GM23248 (cell line): ENCODE results near the gene MRPL37. TPM values are rescaled to one million over a fixed set of nuclear protein-coding genes. Genes with fewer than 3 reads are reported as not detected.

Experiments
- DNase-seq: peaks from one replicate; pipeline ENCODE4 v3.0.0-alpha.2; 2015
- H2AFZ ChIP-seq: fragments of 200-600 bp; sonication (generic); 2 replicates; pipeline ENCODE4 v1.6.1; 2016; ENCODE audit warnings: antibody characterized with exemption
- H3F3A ChIP-seq: fragments of 200-600 bp; sonication (generic); 2 replicates; pipeline ENCODE4 v1.6.1; 2016; ENCODE audit warnings: mild to moderate bottlenecking, antibody characterized with exemption, mixed run types; ENCODE audit not compliant: insufficient read depth
- H3K27ac ChIP-seq: fragments of 200-600 bp; sonication (generic); 2 replicates; pipeline ENCODE4 v1.5.1; 2016; ENCODE audit warnings: mild to moderate bottlenecking
- H3K27me3 ChIP-seq: fragments of 200-600 bp; sonication (generic); replicated peaks from 2 replicates; pipeline ENCODE4 v1.6.1; 2016; ENCODE audit warnings: mild to moderate bottlenecking; ENCODE audit not compliant: insufficient read depth
- H3K36me3 ChIP-seq: fragments of 200-600 bp; sonication (generic); 2 replicates; pipeline ENCODE4 v1.6.1; 2016; ENCODE audit warnings: low read depth, mild to moderate bottlenecking
- H3K4me1 ChIP-seq: fragments of 200-600 bp; sonication (generic); 2 replicates; pipeline ENCODE4 v1.6.1; 2016; ENCODE audit warnings: mild to moderate bottlenecking; ENCODE audit not compliant: insufficient read depth
- H3K4me2 ChIP-seq: fragments of 200-600 bp; sonication (generic); one replicate; pipeline ENCODE4 v1.6.1; 2016; ENCODE audit warnings: mild to moderate bottlenecking; ENCODE audit not compliant: unreplicated experiment
- H3K4me3 ChIP-seq: fragments of 200-600 bp; sonication (generic); 2 replicates; pipeline ENCODE4 v1.5.1; 2016; ENCODE audit warnings: mild to moderate bottlenecking
- H3K79me2 ChIP-seq: fragments of 200-600 bp; sonication (generic); 2 replicates; pipeline ENCODE4 v1.6.1; 2016; ENCODE audit warnings: mild to moderate bottlenecking; ENCODE audit not compliant: insufficient read depth
- H3K9ac ChIP-seq: fragments of 200-600 bp; sonication (generic); 2 replicates; pipeline ENCODE4 v1.6.1; 2016; ENCODE audit warnings: mild to moderate bottlenecking
- H3K9me2 ChIP-seq: fragments of 200-600 bp; sonication (generic); 2 replicates; pipeline ENCODE4 v1.6.1; 2016; ENCODE audit warnings: mixed run types, mild to moderate bottlenecking, moderate library complexity; ENCODE audit not compliant: insufficient read depth
- H3K9me3 ChIP-seq: fragments of 200-600 bp; sonication (generic); one replicate; pipeline ENCODE4 v1.6.1; 2017; ENCODE audit warnings: low read depth
- H4K20me1 ChIP-seq: fragments of 200-600 bp; sonication (generic); 2 replicates; pipeline ENCODE4 v1.6.0; 2016; ENCODE audit not compliant: insufficient read depth
- EZH2 ChIP-seq: fragments of 200-600 bp; sonication (generic); IDR thresholded peaks from 2 replicates; pipeline ENCODE4 v1.6.1; 2018; ENCODE audit warnings: antibody characterized with exemption, mild to moderate bottlenecking; ENCODE audit not compliant: insufficient read depth, poor library complexity, severe bottlenecking
- EZH2phosphoT487 ChIP-seq: fragments of 200-600 bp; sonication (generic); IDR thresholded peaks from 2 replicates; pipeline ENCODE4 v1.6.1; 2018; ENCODE audit warnings: antibody characterized with exemption, moderate library complexity, mild to moderate bottlenecking, low read depth; ENCODE audit not compliant: insufficient read depth
- WGBS, 2 experiments: methylation state at CpG; one replicate each; pipeline ENCODE4 v1.1.6; 2015 to 2017; ENCODE audit warnings: low lambda C conversion rate in 2 of 2, low coverage in 1 of 2; ENCODE audit errors: missing lambda C conversion rate in 2 of 2; 5-methylcytosine and 5-hydroxymethylcytosine counted together
- in situ Hi-C: fragments of 300-500 bp; cut with MboI; formaldehyde crosslinking; loops from 2 replicates; pipeline ENCODE4 v1.15.0; 2020
- polyA plus RNA-seq: library from polyadenylated mRNA; unstranded; fragments of >200 nt; fragmentation: Nextera tagmentation; extraction: Ambion mirVana; gene quantifications from 2 replicates; pipeline ENCODE4 v1.2.1, GENCODE V29; 2016
- total RNA-seq: library from RNA; depleted of rRNA; stranded (reverse); fragments of >200 nt; shearing (Covaris generic); gene quantifications from 2 replicates; pipeline ENCODE4 v1.2.3, GENCODE V29; 2014; rRNA removed

MRPL37 gene
- total and polyA plus RNA-seq, 2 experiments from 2014 or later: 91.3 to 113 TPM

DNA sequence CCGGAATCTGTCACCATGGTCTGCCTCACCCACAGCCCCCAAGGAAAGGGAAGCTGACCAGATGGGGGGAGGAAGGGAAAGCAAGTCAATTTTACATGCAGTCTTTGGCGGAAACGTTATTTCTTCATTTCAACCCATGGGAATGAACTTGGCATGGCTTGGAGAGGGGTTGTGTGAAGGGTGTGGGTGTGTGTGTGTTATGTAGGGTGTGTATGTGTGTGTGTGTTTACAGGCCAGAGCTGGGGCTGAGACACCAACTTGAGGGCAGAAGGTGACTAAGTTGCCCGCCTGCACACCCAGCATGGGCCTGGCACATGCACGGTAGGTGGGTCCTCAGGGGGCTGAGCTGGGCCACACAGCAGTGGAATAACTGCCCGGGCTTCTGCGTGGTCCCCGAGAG lies 65.2 kb downstream of the MRPL37 start:
- Histone ChIP-seq H3K27ac (no peak overlapping the region), H3K4me2 (no peak overlapping the region), H3F3A (no peaks in the 10 kb centered on the region), H3K9ac (no peak overlapping the region), H3K9me2 (no peaks in the 10 kb centered on the region), H3K4me1 (no peaks in the 10 kb centered on the region), H3K79me2 (peaks cover 37% of the 10 kb centered on the region), H3K4me3 (no peak overlapping the region), H4K20me1 (no peaks in the 10 kb centered on the region), H3K9me3 (no peaks in the 10 kb centered on the region), H3K27me3 (no peaks in the 10 kb centered on the region), H3K36me3 (no peaks in the 10 kb centered on the region), H2AFZ (no peak overlapping the region)
- TF ChIP-seq EZH2phosphoT487: no peak
- no peak for TF ChIP-seq EZH2
- DNase-seq: no peak
- 88 to 91% methylated on average over 8 of the region's 8 CpGs for WGBS, 2 experiments
- in situ Hi-C loops: no loop called here

DNA sequence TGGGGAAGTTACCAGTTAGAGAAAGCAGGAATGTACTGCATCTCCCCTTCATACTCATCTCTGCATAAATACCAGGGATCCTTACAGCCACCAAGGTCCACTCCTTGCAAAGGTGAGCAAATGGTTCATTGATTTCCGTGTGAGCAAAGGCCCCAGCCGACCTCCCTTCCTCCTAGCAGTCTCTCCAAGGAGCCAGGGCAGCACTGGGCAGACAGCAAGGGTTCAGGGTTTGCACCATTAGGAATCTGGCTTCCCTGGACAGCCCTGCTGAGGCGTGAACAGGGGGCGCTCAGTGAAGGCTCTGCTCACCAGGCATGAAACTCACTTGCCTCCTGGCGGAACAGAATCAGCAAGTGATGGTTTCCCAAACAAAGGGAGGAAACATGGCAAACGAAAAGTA lies 65.7 kb downstream of the MRPL37 start:
- no peak for DNase-seq
- Histone ChIP-seq H3K9me2 (no peaks in the 10 kb centered on the region), H3K9me3 (no peaks in the 10 kb centered on the region), H3K4me3 (no peak overlapping the region), H3F3A (no peaks in the 10 kb centered on the region), H3K4me2 (no peak overlapping the region), H3K9ac (no peak overlapping the region), H3K79me2 (peaks cover 43% of the 10 kb centered on the region), H3K36me3 (no peaks in the 10 kb centered on the region), H3K4me1 (no peaks in the 10 kb centered on the region), H3K27ac (no peak overlapping the region), H3K27me3 (no peaks in the 10 kb centered on the region), H4K20me1 (no peaks in the 10 kb centered on the region), H2AFZ (no peak overlapping the region)
- in situ Hi-C loops: no loop called here
- WGBS, 2 experiments: 94 to 97% methylated on average over 6 of the region's 6 CpGs
- TF ChIP-seq EZH2 (no peak), EZH2phosphoT487 (no peak)

DNA sequence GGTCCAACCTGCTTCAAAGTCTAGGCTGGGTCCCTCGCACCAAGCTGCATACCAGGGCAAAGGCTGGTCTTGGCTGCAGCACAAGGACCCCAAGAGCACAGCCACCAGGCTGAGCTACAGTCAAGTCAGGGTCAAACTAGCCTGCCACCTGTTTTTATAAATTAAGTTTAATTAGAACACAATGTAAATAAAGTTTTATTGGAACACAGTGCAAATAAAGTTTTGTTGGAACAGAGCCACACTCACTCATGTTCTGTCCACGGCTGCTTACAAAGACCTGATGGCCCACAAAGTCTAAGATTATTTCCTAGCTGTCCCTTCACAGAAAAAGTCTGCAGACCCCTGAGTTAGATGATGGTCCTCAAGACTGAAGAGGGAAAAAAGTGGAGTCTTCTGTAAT lies 66.2 kb downstream of the MRPL37 start:
- no peak overlapping the region for H3K4me3 ChIP-seq
- no peaks in the 10 kb centered on the region for H3K9me2 ChIP-seq
- H2AFZ ChIP-seq: no peak overlapping the region
- no peaks in the 10 kb centered on the region for H3K4me1 ChIP-seq
- no peaks in the 10 kb centered on the region for H3K36me3 ChIP-seq
- H3K79me2 ChIP-seq: peaks cover 47% of the 10 kb centered on the region
- no peaks in the 10 kb centered on the region for H4K20me1 ChIP-seq
- H3K9me3 ChIP-seq: no peaks in the 10 kb centered on the region
- no peak overlapping the region for H3K9ac ChIP-seq
- no peaks in the 10 kb centered on the region for H3F3A ChIP-seq
- 93 to 100% methylated on average over 2 of the region's 2 CpGs for WGBS, 2 experiments
- no peak overlapping the region for H3K4me2 ChIP-seq
- in situ Hi-C loops: no loop called here
- no peak for DNase-seq
- no peak for TF ChIP-seq EZH2
- TF ChIP-seq EZH2phosphoT487: no peak
- no peaks in the 10 kb centered on the region for H3K27me3 ChIP-seq
- H3K27ac ChIP-seq: no peak overlapping the region

DNA sequence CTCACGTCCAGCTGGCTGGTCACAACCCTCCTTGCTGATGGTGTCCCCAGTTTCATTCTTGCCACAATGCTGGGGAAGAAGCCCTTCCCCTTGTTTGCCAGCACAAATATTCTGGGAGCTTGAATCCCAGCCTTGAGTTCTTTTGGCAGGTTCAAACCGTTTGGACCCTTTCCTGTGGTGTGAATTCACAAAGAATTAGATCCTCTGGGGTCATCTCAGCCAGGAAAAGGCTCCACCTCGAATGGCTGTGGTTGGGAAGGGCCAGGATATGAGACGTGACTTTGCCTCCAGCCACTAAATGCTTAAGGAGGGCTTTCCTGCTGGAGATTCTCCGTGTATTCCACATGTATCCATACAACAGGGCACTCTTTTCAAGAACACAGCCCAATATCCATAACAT lies 66.9 kb downstream of the MRPL37 start:
- H3K4me3 ChIP-seq: no peak overlapping the region
- H4K20me1 ChIP-seq: no peaks in the 10 kb centered on the region
- no peak for DNase-seq
- no peak overlapping the region for H3K4me2 ChIP-seq
- no peaks in the 10 kb centered on the region for H3K9me2 ChIP-seq
- in situ Hi-C loops: no loop called here
- H3K9me3 ChIP-seq: no peaks in the 10 kb centered on the region
- no peak overlapping the region for H2AFZ ChIP-seq
- peaks cover 2% of the 10 kb centered on the region; the same call in 1 of the 2 replicates for H3K4me1 ChIP-seq
- TF ChIP-seq EZH2phosphoT487: no peak
- H3K36me3 ChIP-seq: no peaks in the 10 kb centered on the region
- H3K27ac ChIP-seq: no peak overlapping the region
- no peaks in the 10 kb centered on the region for H3K27me3 ChIP-seq
- peaks cover 5% of the 10 kb centered on the region; the same call in 1 of the 2 replicates for H3F3A ChIP-seq
- WGBS, 2 experiments: 64 to 71% methylated on average over 5 of the region's 5 CpGs
- no peak overlapping the region for H3K9ac ChIP-seq
- H3K79me2 ChIP-seq: peaks cover 54% of the 10 kb centered on the region

Other genes with a start within 250 kb of the MRPL37 start
- not detected in 2 replicates for gene LDLRAD1, start 182.0 kb upstream of the MRPL37 start, total RNA-seq
- gene LDLRAD1, start 182.0 kb upstream of the MRPL37 start, polyA plus RNA-seq: not detected in 2 replicates
- 425 and 470 TPM in 2 replicates for gene TMEM59, start 147.0 kb upstream of the MRPL37 start, total RNA-seq
- 774 and 806 TPM in 2 replicates for gene TMEM59, start 147.0 kb upstream of the MRPL37 start, polyA plus RNA-seq
- 1.7 and 3.2 TPM in 2 replicates for gene TCEANC2, start 146.6 kb upstream of the MRPL37 start, total RNA-seq
- gene TCEANC2, start 146.6 kb upstream of the MRPL37 start, polyA plus RNA-seq: 4.6 and 5.9 TPM in 2 replicates
- not detected in 2 replicates for gene CDCP2, start 47.2 kb upstream of the MRPL37 start, total RNA-seq
- not detected in 2 replicates for gene CDCP2, start 47.2 kb upstream of the MRPL37 start, polyA plus RNA-seq
- 2.5 and 4.9 TPM in 2 replicates for gene CYB5RL, start 137 bp upstream of the MRPL37 start, total RNA-seq
- 3.0 and 3.3 TPM in 2 replicates for gene CYB5RL, start 137 bp upstream of the MRPL37 start, polyA plus RNA-seq
- 15.4 and 19.9 TPM in 2 replicates for gene SSBP3, start 206.2 kb downstream of the MRPL37 start, total RNA-seq
- gene SSBP3, start 206.2 kb downstream of the MRPL37 start, polyA plus RNA-seq: 6.2 and 7.1 TPM in 2 replicates